Naive B cell (primary cell): ENCODE results near the gene PTPRG. TPM values are rescaled to one million over a fixed set of nuclear protein-coding genes. Genes with fewer than 3 reads are reported as not detected.

Source experiments
- ATAC-seq, 2 donors: fragments of 150-1000 bp; cut with Tn5 transposase; 2 replicates each; pipeline ENCODE4 v1.10.0; 2021; ENCODE audit warnings: low read depth in 2 of 2, mild to moderate bottlenecking in 2 of 2, moderate library complexity in 2 of 2
- DNase-seq: peaks from one replicate; pipeline ENCODE4 v3.0.0; 2022
- H3K27ac Mint-ChIP-seq, 6 donors: one replicate each; pipeline ENCODE4 v1.8.0; 2020 to 2022; ENCODE audit warnings: mild to moderate bottlenecking in 6 of 6, mixed read lengths in 6 of 6, moderate library complexity in 5 of 6, inconsistent platforms in 2 of 6
- H3K27me3 Mint-ChIP-seq, 3 donors: one replicate each; pipeline ENCODE4 v1.8.0; 2021 to 2022; ENCODE audit warnings: mixed read lengths in 3 of 3, mild to moderate bottlenecking in 1 of 3
- H3K36me3 Mint-ChIP-seq, 2 donors: one replicate each; pipeline ENCODE4 v1.8.0; 2020 to 2022; ENCODE audit warnings: mixed read lengths in 2 of 2, inconsistent platforms in 1 of 2, mild to moderate bottlenecking in 1 of 2
- H3K4me1 Mint-ChIP-seq, 3 donors: one replicate each; pipeline ENCODE4 v1.8.0; 2020 to 2022; ENCODE audit warnings: mixed read lengths in 3 of 3, inconsistent platforms in 1 of 3, mild to moderate bottlenecking in 1 of 3, moderate library complexity in 1 of 3
- H3K4me3 Mint-ChIP-seq, 8 donors: one replicate each; pipeline ENCODE4 v1.8.0; 2020 to 2022; ENCODE audit warnings: mild to moderate bottlenecking in 8 of 8, mixed read lengths in 8 of 8, moderate library complexity in 8 of 8, inconsistent platforms in 2 of 8
- H3K9me3 Mint-ChIP-seq, 7 donors: one replicate each; pipeline ENCODE4 v1.8.0; 2020 to 2022; ENCODE audit warnings: mixed read lengths in 7 of 7, mild to moderate bottlenecking in 5 of 7, inconsistent platforms in 2 of 7, moderate library complexity in 1 of 7
- polyA plus RNA-seq, 6 donors: library from polyadenylated mRNA; unstranded; fragments of 300-500 nt; fragmentation: Illumina TruSeq; gene quantifications; one replicate each; pipeline ENCODE4 v1.2.3, GENCODE V29; 2021; ENCODE audit warnings: low read depth in 6 of 6

Gene PTPRG
- polyA plus RNA-seq, 6 donors from 2014 or later = 0.05 to 0.20 (median 0.10) TPM; not detected in 1

DNA sequence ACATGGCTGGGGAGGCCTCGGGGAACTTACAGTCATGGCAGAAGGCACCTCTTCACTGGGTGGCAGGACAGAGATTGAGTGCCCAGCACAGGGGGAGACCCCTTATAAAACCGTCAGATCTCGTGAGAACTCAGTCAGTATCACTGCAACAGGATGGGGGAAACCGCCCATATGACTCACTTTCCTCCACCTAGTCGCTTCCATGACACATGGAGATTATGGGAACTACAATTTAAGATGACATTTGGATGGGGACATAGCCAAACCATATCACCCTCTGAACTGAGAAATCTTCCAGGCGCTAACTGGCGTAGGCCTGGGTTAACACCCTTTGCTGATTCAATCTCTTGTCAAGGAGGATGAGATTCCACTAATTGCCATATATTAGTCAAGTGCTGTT is 419.7 kb downstream of the PTPRG start:
- H3K27me3 Mint-ChIP-seq = no peaks in the 10 kb centered on the region
- ATAC-seq = no peak
- no peaks in the 10 kb centered on the region for H3K36me3 Mint-ChIP-seq
- H3K4me1 Mint-ChIP-seq = no peaks in the 10 kb centered on the region
- no peaks in the 10 kb centered on the region for H3K9me3 Mint-ChIP-seq
- DNase-seq = no peak
- H3K27ac Mint-ChIP-seq = no peak overlapping the region
- H3K4me3 Mint-ChIP-seq = no peak overlapping the region

DNA sequence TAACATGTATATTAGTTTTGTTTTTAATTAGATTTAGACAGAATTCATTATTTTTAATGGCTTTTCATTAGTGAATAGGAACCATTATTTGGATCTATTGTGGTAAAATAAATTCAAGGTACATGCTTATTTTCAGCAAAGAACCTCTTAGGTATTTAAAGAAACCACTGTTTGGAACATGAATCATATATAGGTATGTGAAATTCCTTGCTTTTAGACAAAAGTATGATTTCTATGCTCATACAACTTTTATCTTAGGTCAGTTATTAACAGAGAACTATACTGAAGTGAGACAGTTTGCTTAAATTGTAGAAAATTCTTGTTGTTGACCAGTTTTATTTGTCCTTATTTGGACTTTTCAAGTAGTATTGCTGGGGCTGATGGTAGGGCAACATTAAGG is 422.1 kb downstream of the PTPRG start:
- no peaks in the 10 kb centered on the region for H3K27me3 Mint-ChIP-seq
- no peaks in the 10 kb centered on the region for H3K4me1 Mint-ChIP-seq
- no peak overlapping the region for H3K27ac Mint-ChIP-seq
- no peak overlapping the region for H3K4me3 Mint-ChIP-seq
- ATAC-seq = no peak
- no peaks in the 10 kb centered on the region for H3K9me3 Mint-ChIP-seq
- DNase-seq = no peak
- no peaks in the 10 kb centered on the region for H3K36me3 Mint-ChIP-seq

DNA sequence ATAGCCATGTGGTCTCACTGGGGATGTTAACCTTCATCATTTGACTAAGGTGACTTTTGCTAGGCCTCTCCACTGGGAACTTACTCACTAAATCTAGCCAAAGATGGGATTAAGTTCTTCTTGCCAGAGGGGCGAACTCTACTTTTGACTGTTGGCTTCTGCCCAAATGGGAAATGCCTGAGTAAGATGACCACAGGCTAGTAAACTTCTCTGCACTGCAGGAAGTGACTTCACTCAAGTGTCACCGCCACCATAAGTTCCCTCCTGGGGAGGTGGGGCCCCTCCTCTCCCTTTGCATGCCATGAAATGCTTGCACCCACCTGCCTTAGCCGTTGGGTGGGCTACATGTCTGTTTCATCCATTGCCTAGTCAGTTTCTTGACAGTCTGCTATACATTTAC is 423.6 kb downstream of the PTPRG start:
- ATAC-seq = no peak
- Mint-ChIP-seq H3K27ac (no peak overlapping the region), H3K27me3 (no peaks in the 10 kb centered on the region), H3K36me3 (no peaks in the 10 kb centered on the region), H3K9me3 (no peaks in the 10 kb centered on the region), H3K4me1 (no peaks in the 10 kb centered on the region), H3K4me3 (no peak overlapping the region)
- DNase-seq = no peak

DNA sequence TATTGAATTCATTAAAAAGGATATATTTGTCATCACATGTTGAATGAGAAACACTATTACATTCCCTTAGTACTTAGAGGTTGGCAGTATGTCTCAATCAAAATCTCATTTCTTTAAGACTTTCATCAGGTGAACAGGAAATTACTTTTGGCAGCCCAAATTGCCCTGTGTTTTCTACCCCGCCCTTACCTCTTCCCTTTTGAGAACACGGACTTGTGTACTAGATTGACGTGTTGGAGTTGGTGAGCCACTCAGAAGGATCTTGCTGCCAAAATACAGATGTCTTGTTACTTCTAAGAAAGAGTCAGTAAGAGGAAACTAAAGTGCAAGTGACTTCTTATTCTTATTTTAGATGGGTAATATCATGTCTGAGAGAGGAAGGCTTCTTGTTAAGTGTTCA is 425.1 kb downstream of the PTPRG start:
- no peak overlapping the region for H3K27ac Mint-ChIP-seq
- peaks cover 0 to 1% (median 0%) of the 10 kb centered on the region in 7 donors for H3K9me3 Mint-ChIP-seq
- H3K4me3 Mint-ChIP-seq = no peak overlapping the region
- no peaks in the 10 kb centered on the region for H3K4me1 Mint-ChIP-seq
- ATAC-seq (no peak), DNase-seq (no peak)
- no peaks in the 10 kb centered on the region for H3K27me3 Mint-ChIP-seq
- no peaks in the 10 kb centered on the region for H3K36me3 Mint-ChIP-seq

DNA sequence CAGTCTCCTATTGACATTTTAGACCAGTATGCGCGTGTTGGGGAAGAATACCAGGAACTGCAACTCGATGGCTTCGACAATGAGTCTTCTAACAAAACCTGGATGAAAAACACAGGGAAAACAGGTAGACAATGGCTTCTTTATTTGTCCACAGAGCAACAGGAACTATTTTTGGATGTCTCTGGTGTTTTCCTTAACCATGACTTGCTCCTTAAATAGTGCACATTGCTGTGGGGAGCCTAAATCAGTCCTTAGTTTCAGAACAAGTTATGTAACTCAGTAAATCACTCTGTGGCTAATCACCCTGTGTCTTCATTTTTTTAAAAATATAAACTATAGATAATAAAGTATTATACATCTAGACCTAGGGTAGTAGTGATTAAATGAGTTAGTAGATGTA is 428.3 kb downstream of the PTPRG start:
- no peak for DNase-seq
- ATAC-seq = no peak
- no peaks in the 10 kb centered on the region for H3K36me3 Mint-ChIP-seq
- peaks cover 0 to 4% (median 0%) of the 10 kb centered on the region in 3 donors for H3K27me3 Mint-ChIP-seq
- no peaks in the 10 kb centered on the region for H3K4me1 Mint-ChIP-seq
- no peak overlapping the region for H3K4me3 Mint-ChIP-seq
- H3K27ac Mint-ChIP-seq = no peak overlapping the region
- H3K9me3 Mint-ChIP-seq = peaks cover 0 to 5% (median 0%) of the 10 kb centered on the region in 7 donors

DNA sequence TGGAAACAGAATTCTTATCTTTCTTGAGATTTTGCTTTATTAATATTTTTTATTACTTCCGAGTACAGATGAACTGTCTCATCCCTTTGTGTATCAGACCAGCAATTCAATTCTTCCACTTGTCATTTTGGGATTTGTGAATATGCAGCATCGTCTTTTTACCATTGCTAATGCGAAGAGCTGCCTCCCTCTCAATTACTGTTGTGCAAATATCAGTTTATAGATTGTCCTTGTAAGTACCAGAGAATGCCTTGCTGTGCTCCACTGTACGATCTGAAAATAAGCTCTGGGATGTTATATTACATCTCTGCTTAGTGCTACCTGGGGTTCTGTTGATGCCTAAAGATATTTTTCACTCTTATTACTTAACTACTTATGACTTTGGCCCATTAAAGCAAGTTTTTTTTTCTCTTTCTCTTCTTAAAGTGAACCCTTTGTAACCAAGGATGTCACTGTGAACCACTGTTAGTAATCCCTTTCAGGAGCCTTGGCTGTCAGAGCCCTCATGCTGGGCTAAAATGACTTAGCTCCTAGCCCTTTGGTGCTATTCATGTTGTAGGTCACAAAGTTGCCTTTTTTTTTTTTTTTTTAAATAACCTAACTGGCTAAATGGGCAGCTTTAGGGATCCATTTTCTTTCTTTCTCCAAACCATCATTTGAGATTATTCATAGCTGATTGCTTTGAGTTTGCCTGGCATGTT is 429.1 kb downstream of the PTPRG start:
- Mint-ChIP-seq H3K4me3 (no peak overlapping the region), H3K9me3 (peaks cover 0 to 5% (median 0%) of the 10 kb centered on the region in 7 donors), H3K36me3 (peaks cover 0 to 1% of the 10 kb centered on the region in 2 donors), H3K27ac (no peak overlapping the region), H3K27me3 (peaks cover 0 to 5% (median 0%) of the 10 kb centered on the region in 3 donors), H3K4me1 (no peaks in the 10 kb centered on the region)
- DNase-seq (no peak), ATAC-seq (no peak)

DNA sequence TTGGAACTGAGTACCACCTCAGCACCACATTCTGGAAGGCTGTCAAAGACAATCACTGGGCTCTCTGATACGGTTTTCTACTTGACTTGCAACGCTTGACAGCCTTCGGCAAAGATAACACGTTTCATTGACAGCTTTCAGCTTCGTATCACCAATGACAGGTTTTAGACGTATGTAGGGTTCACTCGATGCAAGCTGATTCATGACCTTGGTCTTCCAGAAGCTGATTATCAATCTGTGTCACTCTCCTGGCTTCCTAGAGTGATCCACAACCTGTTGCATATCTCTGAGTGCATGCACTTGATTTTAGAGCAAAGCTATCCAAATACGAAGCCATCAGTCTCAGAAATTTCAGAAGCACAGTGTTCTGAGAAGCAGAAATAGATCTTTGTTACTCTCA is 430.3 kb downstream of the PTPRG start:
- ATAC-seq (no peak), DNase-seq (no peak)
- Mint-ChIP-seq H3K9me3 (peaks cover 0 to 10% (median 0%) of the 10 kb centered on the region in 7 donors), H3K4me3 (no peak overlapping the region), H3K4me1 (no peaks in the 10 kb centered on the region), H3K27me3 (peaks cover 0 to 5% (median 0%) of the 10 kb centered on the region in 3 donors), H3K27ac (no peak overlapping the region), H3K36me3 (peaks cover 0 to 7% of the 10 kb centered on the region in 2 donors)

DNA sequence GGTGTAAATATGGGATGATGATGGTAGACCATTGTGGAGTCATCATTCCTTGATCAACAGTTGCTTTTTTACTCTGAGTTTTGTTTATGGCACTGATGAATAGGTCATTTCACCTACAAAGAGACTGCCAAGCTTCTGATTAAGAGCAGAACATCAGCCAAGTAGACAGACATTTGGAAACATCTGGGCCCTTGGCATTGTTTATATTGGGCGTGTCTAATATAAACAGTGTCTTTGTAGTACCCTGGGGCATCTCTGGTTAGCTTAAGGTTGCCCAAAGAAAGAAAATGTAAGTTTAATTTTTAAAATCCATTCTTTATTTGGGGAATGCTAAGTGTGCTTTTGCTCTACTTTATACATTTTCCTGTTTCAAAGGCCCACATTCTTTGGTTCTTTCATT is 435.0 kb downstream of the PTPRG start:
- Mint-ChIP-seq H3K4me3 (no peak overlapping the region), H3K27ac (no peak overlapping the region), H3K36me3 (peaks cover 0 to 7% of the 10 kb centered on the region in 2 donors), H3K9me3 (peaks cover 0 to 10% (median 0%) of the 10 kb centered on the region in 7 donors), H3K27me3 (peaks cover 0 to 5% (median 0%) of the 10 kb centered on the region in 3 donors), H3K4me1 (no peaks in the 10 kb centered on the region)
- DNase-seq (no peak), ATAC-seq (no peak)

DNA sequence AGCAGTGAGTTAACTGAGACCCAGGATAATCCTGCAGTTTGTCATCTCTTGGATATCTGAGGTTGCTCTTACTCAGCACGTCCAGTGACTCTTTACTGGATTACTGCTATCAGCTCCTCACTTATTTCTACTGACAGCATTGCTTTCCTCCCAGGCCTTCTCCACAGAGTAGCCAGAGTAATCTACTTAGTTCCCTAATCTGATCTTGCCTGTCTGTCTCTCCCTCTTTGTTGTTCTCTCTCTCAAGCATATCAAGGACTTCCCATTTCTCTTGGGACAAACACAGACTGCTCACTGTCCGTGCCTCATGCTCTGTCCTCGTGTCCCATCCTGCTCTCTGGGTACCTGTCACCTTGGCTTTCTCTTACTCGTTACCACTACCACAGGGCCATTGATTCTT is 435.7 kb downstream of the PTPRG start:
- ATAC-seq = no peak
- no peaks in the 10 kb centered on the region for H3K4me1 Mint-ChIP-seq
- no peak for DNase-seq
- peaks cover 0 to 7% of the 10 kb centered on the region in 2 donors for H3K36me3 Mint-ChIP-seq
- peaks cover 0 to 5% (median 0%) of the 10 kb centered on the region in 3 donors for H3K27me3 Mint-ChIP-seq
- peaks cover 0 to 5% (median 0%) of the 10 kb centered on the region in 7 donors for H3K9me3 Mint-ChIP-seq
- H3K27ac Mint-ChIP-seq = no peak overlapping the region
- H3K4me3 Mint-ChIP-seq = no peak overlapping the region

DNA sequence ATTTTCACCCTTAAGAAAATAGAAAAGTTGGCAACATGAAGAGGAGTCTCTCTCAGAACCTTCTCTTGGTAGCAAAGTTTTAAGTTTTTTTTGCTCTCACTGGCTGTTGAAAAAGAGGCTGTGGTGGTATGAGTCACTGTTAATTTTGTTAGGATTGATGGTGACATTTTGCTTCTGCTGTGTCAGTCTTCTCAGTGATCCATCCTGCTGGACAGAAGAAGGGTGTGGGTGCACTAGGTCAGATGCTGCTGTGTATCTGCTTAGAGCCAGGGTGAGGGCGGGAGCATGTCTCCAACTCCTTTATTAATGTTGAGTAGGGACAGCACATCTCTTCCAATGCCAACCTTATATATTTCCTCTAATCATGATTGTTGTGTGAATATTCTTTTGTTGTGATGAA is 442.5 kb downstream of the PTPRG start:
- Mint-ChIP-seq H3K27ac (no peak overlapping the region), H3K4me3 (no peak overlapping the region), H3K9me3 (peaks cover 0 to 4% (median 0%) of the 10 kb centered on the region in 7 donors), H3K36me3 (no peaks in the 10 kb centered on the region), H3K27me3 (no peaks in the 10 kb centered on the region), H3K4me1 (no peaks in the 10 kb centered on the region)
- ATAC-seq (no peak), DNase-seq (no peak)

DNA sequence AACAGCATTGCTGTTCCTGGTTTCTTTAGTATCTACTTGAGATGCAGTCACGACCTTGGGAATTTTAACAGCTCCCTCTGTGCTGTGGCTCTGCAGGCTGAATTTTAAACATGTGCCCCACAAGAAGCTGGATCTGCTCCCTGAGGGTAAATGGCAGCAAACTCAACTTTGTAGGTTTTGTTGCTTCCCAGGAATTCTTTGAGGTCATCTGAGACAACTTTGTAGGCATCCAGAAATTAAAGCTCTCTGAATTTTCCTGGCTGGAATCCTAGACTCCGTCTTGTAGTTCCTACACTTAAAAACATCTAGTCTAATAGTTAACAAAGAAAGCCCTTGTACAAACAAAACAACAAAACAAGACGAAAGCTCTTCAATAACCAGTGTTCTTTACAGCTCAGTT is 445.7 kb downstream of the PTPRG start:
- H3K36me3 Mint-ChIP-seq = no peaks in the 10 kb centered on the region
- H3K9me3 Mint-ChIP-seq = peaks cover 0 to 4% (median 0%) of the 10 kb centered on the region in 7 donors
- H3K27ac Mint-ChIP-seq = no peak overlapping the region
- peaks cover 0 to 5% (median 0%) of the 10 kb centered on the region in 3 donors for H3K27me3 Mint-ChIP-seq
- no peaks in the 10 kb centered on the region for H3K4me1 Mint-ChIP-seq
- no peak overlapping the region for H3K4me3 Mint-ChIP-seq
- ATAC-seq (no peak), DNase-seq (no peak)

DNA sequence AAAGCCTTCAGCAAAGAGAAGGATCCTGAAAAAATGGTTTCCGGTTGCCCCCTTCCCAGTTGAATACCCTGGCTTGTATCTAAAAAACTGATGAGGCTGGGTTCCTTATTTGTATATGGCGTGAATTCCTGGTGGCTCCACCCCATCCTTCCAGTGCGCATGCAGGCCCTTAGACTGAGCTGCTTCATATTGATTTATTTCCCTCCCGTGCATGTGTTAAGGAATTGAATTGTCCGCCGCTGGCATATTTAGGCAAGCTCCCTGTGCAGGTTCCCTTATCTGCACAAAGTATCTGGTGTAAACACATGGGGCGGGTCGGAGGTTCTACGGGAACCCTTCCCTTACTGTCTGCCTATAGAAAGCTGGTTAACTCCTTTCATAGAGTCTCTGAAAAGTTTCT is 449.6 kb downstream of the PTPRG start:
- DNase-seq = no peak
- no peak for ATAC-seq
- H3K9me3 Mint-ChIP-seq = peaks cover 0 to 2% (median 0%) of the 10 kb centered on the region in 7 donors
- H3K27me3 Mint-ChIP-seq = peaks cover 0 to 5% (median 0%) of the 10 kb centered on the region in 3 donors
- H3K27ac Mint-ChIP-seq = no peak overlapping the region
- no peaks in the 10 kb centered on the region for H3K36me3 Mint-ChIP-seq
- no peak overlapping the region for H3K4me3 Mint-ChIP-seq
- no peaks in the 10 kb centered on the region for H3K4me1 Mint-ChIP-seq

DNA sequence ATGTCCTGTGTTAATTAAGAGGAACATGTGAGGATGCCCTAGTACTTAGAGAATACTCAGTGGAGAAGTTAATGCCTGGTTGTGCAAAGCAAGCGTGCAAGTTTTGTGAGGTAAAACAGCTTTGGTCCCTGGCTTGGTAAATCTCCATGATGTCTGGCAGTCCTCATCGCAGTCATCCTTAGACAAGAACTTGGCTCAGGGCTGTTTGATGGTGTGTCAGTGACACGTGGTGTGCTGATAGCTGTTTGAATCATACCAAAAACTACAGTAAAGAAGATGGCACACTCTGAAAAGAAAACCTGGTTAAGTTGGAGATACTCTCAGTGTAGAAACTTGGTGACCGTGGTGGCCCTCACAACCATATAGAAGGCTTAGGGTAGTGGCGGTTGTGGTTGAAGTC is 450.3 kb downstream of the PTPRG start:
- no peak overlapping the region for H3K4me3 Mint-ChIP-seq
- H3K27me3 Mint-ChIP-seq = peaks cover 0 to 5% (median 0%) of the 10 kb centered on the region in 3 donors
- ATAC-seq = no peak
- no peaks in the 10 kb centered on the region for H3K4me1 Mint-ChIP-seq
- H3K36me3 Mint-ChIP-seq = no peaks in the 10 kb centered on the region
- no peak overlapping the region for H3K27ac Mint-ChIP-seq
- H3K9me3 Mint-ChIP-seq = peaks cover 0 to 3% (median 0%) of the 10 kb centered on the region in 7 donors
- DNase-seq = no peak

DNA sequence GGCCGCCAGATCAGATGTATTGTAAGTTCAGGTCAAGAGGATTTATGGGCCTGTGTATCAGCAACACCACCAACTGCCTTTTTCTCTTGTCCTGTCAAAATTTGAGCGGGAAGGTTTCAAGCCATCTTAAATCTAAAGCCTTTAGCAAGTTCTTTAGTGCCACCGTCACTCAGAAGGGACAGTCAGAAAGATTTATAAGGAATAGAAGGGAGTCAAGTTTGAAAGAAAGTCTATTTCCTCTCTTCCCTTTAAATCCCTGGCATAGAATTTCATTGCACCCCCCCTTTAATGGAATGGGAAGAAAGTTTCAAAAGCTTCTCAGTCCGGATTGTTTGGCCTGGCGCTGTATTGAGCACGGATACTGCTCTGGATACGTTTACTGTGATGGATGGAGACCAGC is 452.6 kb downstream of the PTPRG start:
- Mint-ChIP-seq H3K27ac (no peak overlapping the region), H3K4me3 (no peak overlapping the region), H3K9me3 (peaks cover 0 to 8% (median 3%) of the 10 kb centered on the region in 7 donors), H3K27me3 (peaks cover 0 to 5% (median 0%) of the 10 kb centered on the region in 3 donors), H3K36me3 (no peaks in the 10 kb centered on the region), H3K4me1 (no peaks in the 10 kb centered on the region)
- ATAC-seq (no peak), DNase-seq (no peak)
